A673 (cell line): Measurements from ENCODE around the gene ZNF317. TPM values are rescaled to one million over a fixed set of nuclear protein-coding genes. Genes with fewer than 3 reads are reported as not detected.
A peak's percentile ranks its signal among the peaks of the same experiment; 100 is the strongest.
"Not testable (repeated sequence)": the region's sequence is repeated elsewhere in the genome, so short reads cannot be mapped to it uniquely, and the experiment has no call there.

Source experiments
- BruUV-seq: library from RNA; stranded (reverse); fragments of 400-500 nt; replicated peaks from 2 replicates; lab custom pipeline; 2021; lab: Mats Ljungman, UMichigan
- CTCF ChIA-PET: fragments of 300-600 bp; sonication (Branson Sonifier 250); formaldehyde crosslinking; loops from one replicate; lab custom pipeline; 2022; ENCODE audit warnings: antibody characterized with exemption; lab: Charles Lee
- POLR2A ChIA-PET: fragments of 300-600 bp; sonication (Branson Sonifier 250); formaldehyde crosslinking; loops from one replicate; lab custom pipeline; 2022; ENCODE audit warnings: antibody characterized with exemption; ENCODE audit not compliant: low non-redundant PET; lab: Charles Lee
- DNase-seq: peaks from one replicate; pipeline ENCODE4 v3.0.0-alpha.2; 2015; ENCODE audit warnings: low spot score
- H3K27ac ChIP-seq: fragments of 200-600 bp; sonication (generic); 2 replicates; pipeline ENCODE4 v1.5.1; 2016; ENCODE audit warnings: mixed run types, low read depth, mild to moderate bottlenecking, mixed read lengths, antibody characterized with exemption, low read length; ENCODE audit not compliant: poor library complexity, severe bottlenecking
- H3K27me3 ChIP-seq: fragments of 200-600 bp; sonication (generic); replicated peaks from 2 replicates; pipeline ENCODE4 v1.6.1; 2017; ENCODE audit warnings: mixed run types, low read depth, mild to moderate bottlenecking, mixed read lengths, antibody characterized with exemption, low read length; ENCODE audit not compliant: insufficient read depth, poor library complexity
- H3K36me3 ChIP-seq: fragments of 200-600 bp; sonication (generic); 2 replicates; pipeline ENCODE4 v1.6.1; 2016; ENCODE audit warnings: mixed run types, mild to moderate bottlenecking, mixed read lengths, antibody characterized with exemption, low read length; ENCODE audit not compliant: insufficient read depth, poor library complexity, severe bottlenecking
- H3K4me1 ChIP-seq: fragments of 200-600 bp; sonication (generic); 2 replicates; pipeline ENCODE4 v1.6.1; 2017; ENCODE audit warnings: mixed run types, mild to moderate bottlenecking, mixed read lengths, antibody characterized with exemption, low read length; ENCODE audit not compliant: insufficient read depth, poor library complexity, severe bottlenecking
- H3K4me3 ChIP-seq: fragments of 200-600 bp; sonication (generic); 2 replicates; pipeline ENCODE4 v1.5.1; 2016; ENCODE audit warnings: low read depth, mixed run types, mild to moderate bottlenecking, mixed read lengths, low read length; ENCODE audit not compliant: poor library complexity, severe bottlenecking
- H3K9me3 ChIP-seq: fragments of 200-600 bp; sonication (generic); 2 replicates; pipeline ENCODE4 v1.6.1; 2016; ENCODE audit warnings: mixed run types, low read depth, mild to moderate bottlenecking, mixed read lengths, antibody characterized with exemption, low read length; ENCODE audit not compliant: poor library complexity, severe bottlenecking
- EZH2 ChIP-seq: fragments of 200-600 bp; sonication (generic); IDR thresholded peaks from 2 replicates; pipeline ENCODE4 v1.6.1; 2017; ENCODE audit warnings: borderline replicate concordance, low read depth, mild to moderate bottlenecking, mixed read lengths, antibody characterized with exemption, low read length; ENCODE audit not compliant: poor library complexity, severe bottlenecking
- intact Hi-C: fragments of 100-400 bp; cut with micrococcal nuclease; formaldehyde crosslinking; loops from one replicate; pipeline ENCODE4 v1.10.0; 2022; ENCODE audit not compliant: unreplicated experiment
- total RNA-seq: library from RNA; stranded (reverse); gene quantifications from 2 replicates; pipeline ENCODE4 v1.2.3, GENCODE V29; 2021
- TF ChIP-seq, protein P1 (sequence below): fragments of 300-800, 200-600 bp; sonication (generic); conservative IDR thresholded peaks from 2 replicates; pipeline ENCODE4 v1.5.1; 2017; ENCODE audit warnings: low read depth, mild to moderate bottlenecking, antibody characterized with exemption, low read length, moderate library complexity, mixed read lengths

The ZNF317 gene
- total RNA-seq, 1 experiment from 2014 or later = 50.6 TPM

DNA sequence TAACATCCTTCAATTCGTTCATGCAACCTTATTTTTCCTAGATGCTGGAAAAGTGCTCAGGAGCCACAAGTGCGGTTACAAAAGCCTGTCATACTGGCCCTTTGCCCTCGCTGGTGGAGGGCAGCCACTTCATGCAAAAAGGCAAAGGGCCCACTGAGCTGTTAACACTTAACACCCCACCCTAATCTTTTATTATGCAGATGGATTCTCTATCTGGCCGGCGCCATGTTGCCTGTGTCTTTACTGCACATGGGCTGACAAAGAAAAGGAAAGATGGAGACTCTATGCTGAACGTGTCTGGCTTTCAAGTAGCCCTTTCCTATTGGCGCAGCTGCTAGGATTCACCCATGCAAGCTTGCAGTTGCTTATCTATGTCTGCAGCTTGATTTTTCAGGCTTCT lies 49.3 kb downstream of the ZNF317 start:
- peaks cover 17% of the 10 kb centered on the region for H3K27me3 ChIP-seq
- CTCF ChIA-PET = no interaction called here
- intact Hi-C loops = no loop called here

DNA sequence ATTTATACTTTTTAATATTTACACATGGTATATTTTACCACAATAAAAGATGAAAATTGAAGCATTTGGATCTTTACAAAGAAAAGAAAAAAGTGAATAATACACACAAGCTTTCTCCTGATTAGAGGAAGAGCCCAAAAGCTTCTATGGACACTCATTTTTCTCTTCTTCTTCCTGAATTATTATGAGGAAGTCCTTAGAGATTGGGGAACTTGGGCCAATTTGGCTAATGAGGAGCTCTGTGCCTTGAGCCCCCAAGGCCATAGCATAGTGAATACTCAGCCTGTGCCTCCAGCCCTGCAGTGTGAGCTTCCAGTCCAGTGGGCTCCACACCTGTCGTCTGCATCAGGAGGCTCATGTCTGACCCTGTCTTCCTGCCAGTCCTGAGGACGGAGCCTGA lies 57.8 kb downstream of the ZNF317 start:
- BruUV-seq, H3K36me3 ChIP-seq, DNase-seq, H3K27ac ChIP-seq, POLR2A ChIA-PET, intact Hi-C loops, H3K9me3 ChIP-seq, H3K4me1 ChIP-seq, CTCF ChIA-PET, H3K4me3 ChIP-seq: not testable (repeated sequence)
- H3K27me3 ChIP-seq = peaks cover 11% of the 10 kb centered on the region

More for the DNA sequence above, 49.3 kb downstream of the ZNF317 start:
- H3K4me1 ChIP-seq = no peaks in the 10 kb centered on the region
- H3K9me3 ChIP-seq = no peaks in the 10 kb centered on the region
- H3K36me3 ChIP-seq = no peaks in the 10 kb centered on the region
- no peak overlapping the region for H3K27ac ChIP-seq
- no TSS peak for BruUV-seq
- POLR2A ChIA-PET = no interaction called here
- no peak overlapping the region for H3K4me3 ChIP-seq
- no peak for DNase-seq
- TF ChIP-seq EZH2 = no peak
- TF ChIP-seq, protein P1, sequence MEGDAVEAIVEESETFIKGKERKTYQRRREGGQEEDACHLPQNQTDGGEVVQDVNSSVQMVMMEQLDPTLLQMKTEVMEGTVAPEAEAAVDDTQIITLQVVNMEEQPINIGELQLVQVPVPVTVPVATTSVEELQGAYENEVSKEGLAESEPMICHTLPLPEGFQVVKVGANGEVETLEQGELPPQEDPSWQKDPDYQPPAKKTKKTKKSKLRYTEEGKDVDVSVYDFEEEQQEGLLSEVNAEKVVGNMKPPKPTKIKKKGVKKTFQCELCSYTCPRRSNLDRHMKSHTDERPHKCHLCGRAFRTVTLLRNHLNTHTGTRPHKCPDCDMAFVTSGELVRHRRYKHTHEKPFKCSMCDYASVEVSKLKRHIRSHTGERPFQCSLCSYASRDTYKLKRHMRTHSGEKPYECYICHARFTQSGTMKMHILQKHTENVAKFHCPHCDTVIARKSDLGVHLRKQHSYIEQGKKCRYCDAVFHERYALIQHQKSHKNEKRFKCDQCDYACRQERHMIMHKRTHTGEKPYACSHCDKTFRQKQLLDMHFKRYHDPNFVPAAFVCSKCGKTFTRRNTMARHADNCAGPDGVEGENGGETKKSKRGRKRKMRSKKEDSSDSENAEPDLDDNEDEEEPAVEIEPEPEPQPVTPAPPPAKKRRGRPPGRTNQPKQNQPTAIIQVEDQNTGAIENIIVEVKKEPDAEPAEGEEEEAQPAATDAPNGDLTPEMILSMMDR = no peak

DNA sequence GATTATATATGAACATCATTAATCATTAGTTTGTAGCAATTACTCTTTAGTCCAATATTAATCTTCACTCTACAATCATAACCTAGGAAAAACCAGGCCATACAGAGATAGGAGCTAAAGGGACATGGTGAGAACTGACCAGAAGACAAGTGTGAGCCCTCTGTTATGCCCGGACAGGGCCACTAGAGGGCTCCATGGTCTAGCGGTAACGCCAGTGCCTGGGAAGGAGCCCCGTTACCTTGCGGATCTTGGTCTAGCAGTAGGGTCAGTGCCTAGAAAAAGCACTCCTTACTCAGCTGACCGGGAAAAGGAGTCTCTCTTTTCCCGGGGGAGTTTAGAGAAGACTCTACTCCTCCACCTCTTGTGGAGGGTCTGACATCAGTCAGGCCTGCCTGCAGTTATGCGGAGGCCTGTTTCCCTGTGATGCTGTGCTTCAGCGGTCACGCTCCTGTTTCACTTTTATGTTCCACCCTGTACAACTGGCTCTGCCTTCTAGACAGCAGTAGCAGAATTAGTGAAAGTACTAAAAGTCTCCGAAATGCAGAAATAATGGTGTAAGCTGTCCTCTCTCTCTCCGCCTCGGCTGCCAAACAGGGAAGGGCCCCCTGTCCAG lies 65.4 kb downstream of the ZNF317 start:
- Histone ChIP-seq H3K4me1 (no peaks in the 10 kb centered on the region), H3K27me3 (no peaks in the 10 kb centered on the region), H3K36me3 (no peaks in the 10 kb centered on the region), H3K27ac (no peak overlapping the region), H3K9me3 (no peaks in the 10 kb centered on the region), H3K4me3 (peak overlapping the region; percentile 32)
- DNase-seq = peak; percentile 68
- BruUV-seq = no TSS peak
- intact Hi-C loops = loop anchor here (1.0 kb wide), 1 partner anchor 591 kb away; no protein-coding TSS in a partner anchor
- TF ChIP-seq EZH2 = no peak
- TF ChIP-seq, protein P1 = peak; percentile 80
- ChIA-PET POLR2A (no interaction called here), CTCF (interaction anchor here (0.5 to 1.4 kb wide), 7 partner anchors 64 to 588 kb away, joined by 3 to 5 read pairs (median 3); partner anchors contain the start of gene ZNF266)

Other genes starting within 250 kb of the ZNF317 start
- not detected in 2 replicates for gene MUC16, start 130.0 kb upstream of the ZNF317 start, total RNA-seq
- not detected in 2 replicates for gene OR1M1, start 53.3 kb upstream of the ZNF317 start, total RNA-seq
- not detected in 2 replicates for gene OR7G2, start 32.9 kb upstream of the ZNF317 start, total RNA-seq
- not detected in 2 replicates for gene OR7G1, start 24.6 kb upstream of the ZNF317 start, total RNA-seq
- gene OR7G3, start 13.4 kb upstream of the ZNF317 start, total RNA-seq = not detected in 2 replicates
- gene OR7D2, start 38.6 kb downstream of the ZNF317 start, total RNA-seq = not detected in 2 replicates
- gene OR7D4, start 79.2 kb downstream of the ZNF317 start, total RNA-seq = not detected in 2 replicates
- gene OR7E24, start 110.5 kb downstream of the ZNF317 start, total RNA-seq = not detected in 2 replicates
- 5.5 and 6.6 TPM in 2 replicates for gene ZNF699, start 169.4 kb downstream of the ZNF317 start, total RNA-seq
- gene ZNF559, start 183.8 kb downstream of the ZNF317 start, total RNA-seq = 12.3 and 17.2 TPM in 2 replicates
- gene ZNF177, start 222.6 kb downstream of the ZNF317 start, total RNA-seq = 2.7 and 3.8 TPM in 2 replicates